ENCODE data around the gene SFR1.
"Not testable (repeated sequence)": the region's sequence is repeated elsewhere in the genome, so short reads cannot be mapped to it uniquely, and the experiment has no call there.

The SFR1 gene

GRCh38 chr10:104174136-104174535 is 52.2 kb downstream of the SFR1 start:
- not testable (repeated sequence) for DNase-seq (ENCODE audit: low read depth in 2 of 2)
